Measurements from ENCODE around the gene CLCN2.

Gene CLCN2

DNA sequence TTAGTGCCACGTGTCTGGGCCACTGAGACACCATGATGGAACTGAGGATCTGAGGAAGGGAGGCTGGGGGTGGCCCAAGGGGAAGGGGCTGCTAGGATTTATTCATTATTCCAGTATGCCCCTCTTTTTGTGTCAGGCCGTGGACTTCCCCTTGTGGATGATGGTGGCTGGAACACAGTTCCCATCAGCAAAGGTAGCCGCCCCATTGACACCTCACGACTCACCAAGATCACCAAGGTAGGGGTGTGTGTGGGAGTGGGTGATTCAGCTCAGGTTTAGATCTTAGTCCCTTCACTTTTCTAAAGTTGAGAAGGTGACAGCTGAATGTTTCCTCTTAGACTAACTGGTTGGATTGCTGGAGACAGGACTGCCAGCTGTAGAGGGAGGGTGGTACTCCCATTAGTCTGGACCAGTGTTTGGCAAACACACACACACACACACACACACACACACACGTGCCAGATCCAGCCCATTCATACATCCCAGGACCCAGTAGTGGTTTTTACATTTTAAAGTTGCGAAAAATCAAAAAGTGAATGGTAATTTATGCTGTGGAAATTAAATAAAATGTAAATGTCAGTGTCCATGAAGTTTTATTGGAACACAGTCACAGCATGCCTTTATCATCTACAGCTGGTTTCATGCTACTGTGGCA, 35.6 kb downstream of the CLCN2 start:
- H3K27ac ChIP-seq (ENCODE audit: low read length), result no peak overlapping the region
- no peak overlapping the region for H2AFZ ChIP-seq (ENCODE audit: low read length)
- peaks cover 11% of the 10 kb centered on the region; the same call in 1 of the 2 replicates for H4K20me1 ChIP-seq (ENCODE audit: insufficient read depth, low read length)
- H3K9ac ChIP-seq (ENCODE audit: low read length), result no peak overlapping the region
- no peak overlapping the region for H3K4me3 ChIP-seq (ENCODE audit: low read length)
- H3K36me3 ChIP-seq (replicated peaks; ENCODE audit: insufficient read depth, low read length), result peaks cover 75% of the 10 kb centered on the region
- H3K9me3 ChIP-seq (replicated peaks; ENCODE audit: insufficient read depth, low read length), result no peaks in the 10 kb centered on the region
- no peak overlapping the region for H3K4me2 ChIP-seq (ENCODE audit: low read depth, low read length)
- H3K79me2 ChIP-seq (ENCODE audit: low read length), result peaks cover 87% of the 10 kb centered on the region
- peaks cover 8% of the 10 kb centered on the region; the same call in 1 of the 2 replicates for H3F3A ChIP-seq (ENCODE audit: insufficient read depth, low read length)
- H3K4me1 ChIP-seq (ENCODE audit: low read length), result no peaks in the 10 kb centered on the region
- TF ChIP-seq EZH2 (optimal IDR thresholded peaks at IDR 0.05; ENCODE audit: low read depth, low read length), result no peak
- no peak for TF ChIP-seq CTCF (IDR thresholded peaks at IDR 0.05; ENCODE audit: low read length)
- no peak for TF ChIP-seq EZH2phosphoT487 (IDR thresholded peaks at IDR 0.05; ENCODE audit: low read length)
- DNase-seq, result no peak
- H3K27me3 ChIP-seq (replicated peaks; ENCODE audit: insufficient read depth, low read length), result no peaks in the 10 kb centered on the region
- H3K9me2 ChIP-seq (replicated peaks; ENCODE audit: insufficient read depth, low read length), result no peaks in the 10 kb centered on the region

DNA sequence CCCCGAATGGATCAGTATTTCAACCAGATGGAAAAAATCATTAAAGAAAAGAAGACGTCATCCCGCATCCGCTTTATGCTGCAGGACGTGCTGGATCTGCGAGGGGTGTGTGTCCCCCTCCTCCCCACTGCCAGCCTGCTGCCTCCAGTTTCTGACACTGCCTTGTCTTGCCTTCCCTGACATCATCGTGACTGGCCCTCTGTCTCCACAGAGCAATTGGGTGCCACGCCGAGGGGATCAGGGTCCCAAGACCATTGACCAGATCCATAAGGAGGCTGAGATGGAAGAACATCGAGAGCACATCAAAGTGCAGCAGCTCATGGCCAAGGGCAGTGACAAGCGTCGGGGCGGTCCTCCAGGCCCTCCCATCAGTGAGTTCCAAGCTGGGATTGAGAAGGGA, 36.1 kb downstream of the CLCN2 start:
- H3K27ac ChIP-seq (ENCODE audit: low read length), result no peak overlapping the region
- H3K27me3 ChIP-seq (replicated peaks; ENCODE audit: insufficient read depth, low read length), result no peaks in the 10 kb centered on the region
- no peaks in the 10 kb centered on the region for H3K4me1 ChIP-seq (ENCODE audit: low read length)
- TF ChIP-seq EZH2 (optimal IDR thresholded peaks at IDR 0.05; ENCODE audit: low read depth, low read length) (no peak), CTCF (IDR thresholded peaks at IDR 0.05; ENCODE audit: low read length) (no peak)
- DNase-seq, result no peak
- H3K4me3 ChIP-seq (ENCODE audit: low read length), result no peak overlapping the region
- H3F3A ChIP-seq (ENCODE audit: insufficient read depth, low read length), result peaks cover 6% of the 10 kb centered on the region; the same call in 1 of the 2 replicates
- H3K79me2 ChIP-seq (ENCODE audit: low read length), result peaks cover 92% of the 10 kb centered on the region
- H3K4me2 ChIP-seq (ENCODE audit: low read depth, low read length), result no peak overlapping the region
- no peak overlapping the region for H2AFZ ChIP-seq (ENCODE audit: low read length)
- no peak overlapping the region for H3K9ac ChIP-seq (ENCODE audit: low read length)
- no peaks in the 10 kb centered on the region for H3K9me3 ChIP-seq (replicated peaks; ENCODE audit: insufficient read depth, low read length)
- no peaks in the 10 kb centered on the region for H3K9me2 ChIP-seq (replicated peaks; ENCODE audit: insufficient read depth, low read length)
- peaks cover 81% of the 10 kb centered on the region for H3K36me3 ChIP-seq (replicated peaks; ENCODE audit: insufficient read depth, low read length)
- H4K20me1 ChIP-seq (ENCODE audit: insufficient read depth, low read length), result peaks cover 16% of the 10 kb centered on the region; the same call in 1 of the 2 replicates

- H3K4me1 ChIP-seq (ENCODE audit: low read length), result no peaks in the 10 kb centered on the region
- peaks cover 2% of the 10 kb centered on the region; the same call in 1 of the 2 replicates for H3F3A ChIP-seq (ENCODE audit: insufficient read depth, low read length)
- H4K20me1 ChIP-seq (ENCODE audit: insufficient read depth, low read length), result peaks cover 30% of the 10 kb centered on the region
- no peak overlapping the region for H2AFZ ChIP-seq (ENCODE audit: low read length)
- no peak for DNase-seq
- no peak overlapping the region for H3K9ac ChIP-seq (ENCODE audit: low read length)
- no peaks in the 10 kb centered on the region for H3K9me2 ChIP-seq (replicated peaks; ENCODE audit: insufficient read depth, low read length)
- no peak overlapping the region for H3K4me3 ChIP-seq (ENCODE audit: low read length)
- no peak overlapping the region for H3K27ac ChIP-seq (ENCODE audit: low read length)
- no peak for TF ChIP-seq EZH2 (optimal IDR thresholded peaks at IDR 0.05; ENCODE audit: low read depth, low read length)
- no peak for TF ChIP-seq EZH2phosphoT487 (IDR thresholded peaks at IDR 0.05; ENCODE audit: low read length)
- TF ChIP-seq CTCF (IDR thresholded peaks at IDR 0.05; ENCODE audit: low read length), result no peak
- H3K27me3 ChIP-seq (replicated peaks; ENCODE audit: insufficient read depth, low read length), result no peaks in the 10 kb centered on the region
- peaks cover 97% of the 10 kb centered on the region for H3K79me2 ChIP-seq (ENCODE audit: low read length)
- H3K4me2 ChIP-seq (ENCODE audit: low read depth, low read length), result no peak overlapping the region
- H3K36me3 ChIP-seq (replicated peaks; ENCODE audit: insufficient read depth, low read length), result peaks cover 88% of the 10 kb centered on the region
- H3K9me3 ChIP-seq (replicated peaks; ENCODE audit: insufficient read depth, low read length), result no peaks in the 10 kb centered on the region
Observed at GRCh38 chr3:184323696-184324095, 37.7 kb downstream of the CLCN2 start.
